D721Med (cell line): ENCODE measurements around the gene COX7B.
"Not testable (repeated sequence)": the region's sequence is repeated elsewhere in the genome, so short reads cannot be mapped to it uniquely, and the experiment has no call there.

Experiments
- DNase-seq: peaks from one replicate; pipeline ENCODE4 v3.0.0; 2011; ENCODE audit warnings: low spot score; ENCODE audit not compliant: insufficient read length
- FAIRE-seq: peaks from 2 replicates; lab custom pipeline; 2011; peaks lifted over from hg19 to GRCh38; lab: Jason Lieb, UNC
- CTCF ChIP-seq: IDR thresholded peaks from 2 replicates; pipeline ENCODE4 v1.5.1; 2012; ENCODE audit warnings: mild to moderate bottlenecking, control low read depth; ENCODE audit not compliant: insufficient read depth; ENCODE audit errors: missing control alignments

The COX7B gene

GRCh38 chrX:77925764-77926163, 26.5 kb downstream of the COX7B start:
- DNase-seq, result no peak
- no peak for TF ChIP-seq CTCF
- FAIRE-seq, result no peak

GRCh38 chrX:77930581-77930980, 31.3 kb downstream of the COX7B start:
- no peak for TF ChIP-seq CTCF
- DNase-seq (no peak), FAIRE-seq (no peak)

GRCh38 chrX:77935886-77936285, 36.6 kb downstream of the COX7B start:
- FAIRE-seq (peak; percentile 41), DNase-seq (no peak)
- TF ChIP-seq CTCF, result no peak

GRCh38 chrX:77936299-77936698, 37.0 kb downstream of the COX7B start:
- no peak for DNase-seq
- peak; percentile 48 for FAIRE-seq
- no peak for TF ChIP-seq CTCF

- FAIRE-seq, result no peak
- no peak for TF ChIP-seq CTCF
- no peak for DNase-seq
Measured at GRCh38 chrX:77937291-77937690, 38.0 kb downstream of the COX7B start.

- TF ChIP-seq CTCF, result no peak
- DNase-seq (no peak), FAIRE-seq (no peak)
Measured at GRCh38 chrX:77938083-77938680, 38.9 kb downstream of the COX7B start.

- FAIRE-seq, DNase-seq: not testable (repeated sequence)
Measured at GRCh38 chrX:77945031-77945430, 45.8 kb downstream of the COX7B start.
